Hepatocyte (in vitro differentiated cells): ENCODE data around the gene KIF6. TPM values are rescaled to one million over a fixed set of nuclear protein-coding genes. Genes with fewer than 3 reads are reported as not detected.

Source experiments
- DNase-seq: peaks from one replicate; pipeline ENCODE4 v3.0.0-alpha.2; 2016; ENCODE audit warnings: low spot score
- H2AFZ ChIP-seq: fragments of 200-600 bp; sonication (generic); 2 replicates; pipeline ENCODE4 v1.6.0; 2016; ENCODE audit warnings: antibody characterized with exemption, mild to moderate bottlenecking
- H3K27ac ChIP-seq: fragments of 200-600 bp; sonication (generic); 2 replicates; pipeline ENCODE4 v1.5.1; 2016; ENCODE audit warnings: mild to moderate bottlenecking
- H3K27me3 ChIP-seq: fragments of 200-600 bp; sonication (generic); 2 replicates; pipeline ENCODE4 v1.6.1; 2016
- H3K36me3 ChIP-seq: fragments of 200-600 bp; sonication (generic); replicated peaks from 2 replicates; pipeline ENCODE4 v1.5.1; 2016; ENCODE audit warnings: low read depth; ENCODE audit not compliant: insufficient read depth
- H3K4me1 ChIP-seq: fragments of 200-600 bp; sonication (generic); 2 replicates; pipeline ENCODE4 v1.5.1; 2016; ENCODE audit warnings: mild to moderate bottlenecking, moderate library complexity; ENCODE audit not compliant: insufficient read depth
- H3K4me2 ChIP-seq: fragments of 200-600 bp; sonication (generic); 2 replicates; pipeline ENCODE4 v1.6.0; 2016
- H3K4me3 ChIP-seq: fragments of 200-600 bp; sonication (generic); 2 replicates; pipeline ENCODE4 v1.5.1; 2016; ENCODE audit warnings: mild to moderate bottlenecking
- H3K79me2 ChIP-seq: fragments of 200-600 bp; sonication (generic); 2 replicates; pipeline ENCODE4 v1.6.0; 2017; ENCODE audit warnings: mild to moderate bottlenecking
- H3K9me2 ChIP-seq: fragments of 200-600 bp; sonication (generic); replicated peaks from 2 replicates; pipeline ENCODE4 v1.6.0; 2017; ENCODE audit warnings: mild to moderate bottlenecking; ENCODE audit not compliant: insufficient read depth
- H3K9me3 ChIP-seq: fragments of 200-600 bp; sonication (generic); 2 replicates; pipeline ENCODE4 v1.5.1; 2016; ENCODE audit warnings: low read depth, mild to moderate bottlenecking
- H4K20me1 ChIP-seq: fragments of 200-600 bp; sonication (generic); 2 replicates; pipeline ENCODE4 v1.6.0; 2016; ENCODE audit warnings: mild to moderate bottlenecking; ENCODE audit not compliant: insufficient read depth, poor library complexity, severe bottlenecking
- CTCF ChIP-seq: fragments of 200-600 bp; sonication (generic); IDR thresholded peaks from 2 replicates; pipeline ENCODE4 v1.5.1; 2016; ENCODE audit warnings: antibody characterized with exemption, mild to moderate bottlenecking; ENCODE audit not compliant: poor library complexity
- EZH2 ChIP-seq: fragments of 200-600 bp; sonication (generic); IDR thresholded peaks from 2 replicates; pipeline ENCODE4 v1.6.1; 2016; ENCODE audit warnings: antibody characterized with exemption, mild to moderate bottlenecking, borderline replicate concordance
- EZH2phosphoT487 ChIP-seq: fragments of 200-600 bp; sonication (generic); IDR thresholded peaks from one replicate; pipeline ENCODE4 v1.6.1; 2018; ENCODE audit warnings: antibody characterized with exemption, mild to moderate bottlenecking, low read depth, moderate library complexity; ENCODE audit not compliant: unreplicated experiment, severe bottlenecking
- WGBS: methylation state at CpG from one replicate; pipeline ENCODE4 v1.1.6; 2016; ENCODE audit warnings: low lambda C conversion rate; ENCODE audit errors: missing lambda C conversion rate; 5-methylcytosine and 5-hydroxymethylcytosine counted together
- polyA plus RNA-seq: library from polyadenylated mRNA; unstranded; fragments of >200 nt; fragmentation: Nextera tagmentation; extraction: Ambion mirVana; gene quantifications from 2 replicates; pipeline ENCODE4 v1.2.1, GENCODE V29; 2016
- total RNA-seq: library from RNA; depleted of rRNA; stranded (reverse); fragments of >200 nt; gene quantifications from 2 replicates; pipeline ENCODE4 v1.2.3, GENCODE V29; 2014

KIF6 gene
- total and polyA plus RNA-seq, 2 experiments from 2014 or later = 0.87 to 2.3 TPM

DNA sequence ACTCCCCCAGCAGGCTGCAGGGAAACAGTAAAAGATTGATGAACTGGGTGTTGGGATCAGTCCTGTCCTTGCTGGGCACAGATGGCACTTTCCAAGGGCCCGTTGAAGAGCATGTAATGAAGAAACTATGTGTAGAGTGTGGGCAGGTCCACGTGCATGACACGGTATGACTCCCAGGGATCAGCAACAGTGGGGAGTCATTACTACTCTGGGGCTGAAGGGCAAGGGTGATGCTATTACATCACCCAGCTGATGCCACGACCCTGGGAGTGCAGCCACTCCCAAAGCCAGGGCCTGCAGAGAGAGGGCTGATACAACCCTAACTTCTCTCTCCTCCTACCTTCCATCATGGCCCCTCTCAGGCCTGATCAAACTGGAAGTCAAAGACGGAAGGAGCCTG is 431.1 kb downstream of the KIF6 start:
- H3K36me3 ChIP-seq = no peaks in the 10 kb centered on the region
- H3K9me3 ChIP-seq = no peaks in the 10 kb centered on the region
- no peaks in the 10 kb centered on the region for H3K9me2 ChIP-seq
- H3K27me3 ChIP-seq = peaks cover 2% of the 10 kb centered on the region
- no peaks in the 10 kb centered on the region for H4K20me1 ChIP-seq
- H3K4me3 ChIP-seq = no peak overlapping the region
- H3K79me2 ChIP-seq = no peaks in the 10 kb centered on the region
- H3K4me2 ChIP-seq = no peak overlapping the region
- H3K27ac ChIP-seq = no peak overlapping the region
- H3K4me1 ChIP-seq = no peaks in the 10 kb centered on the region
- no peak for TF ChIP-seq EZH2
- TF ChIP-seq EZH2phosphoT487 = no peak
- TF ChIP-seq CTCF = no peak
- H2AFZ ChIP-seq = no peak overlapping the region
- no peak for DNase-seq
- WGBS = 80% methylated on average over 5 of the region's 5 CpGs

DNA sequence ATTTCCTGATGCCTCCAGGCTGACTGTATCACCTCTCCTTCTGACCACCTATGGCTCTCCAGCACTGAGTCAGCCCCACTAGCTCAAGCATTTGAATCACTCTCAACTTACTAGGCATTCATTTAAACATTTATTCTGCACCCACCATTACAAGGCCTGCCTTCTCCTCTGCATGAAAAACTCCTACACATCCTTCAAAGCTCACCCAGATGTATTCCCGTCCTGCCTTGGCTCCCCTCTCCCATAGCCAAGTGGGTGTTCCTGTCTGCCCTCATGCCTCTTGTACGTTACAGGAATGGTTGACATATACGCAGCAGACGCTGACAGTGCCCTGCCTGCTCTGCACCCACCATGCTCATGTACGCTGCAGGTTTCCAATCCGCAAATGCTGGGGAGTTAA is 432.6 kb downstream of the KIF6 start:
- 92% methylated on average over 6 of the region's 6 CpGs for WGBS
- H3K4me1 ChIP-seq = no peaks in the 10 kb centered on the region

DNA sequence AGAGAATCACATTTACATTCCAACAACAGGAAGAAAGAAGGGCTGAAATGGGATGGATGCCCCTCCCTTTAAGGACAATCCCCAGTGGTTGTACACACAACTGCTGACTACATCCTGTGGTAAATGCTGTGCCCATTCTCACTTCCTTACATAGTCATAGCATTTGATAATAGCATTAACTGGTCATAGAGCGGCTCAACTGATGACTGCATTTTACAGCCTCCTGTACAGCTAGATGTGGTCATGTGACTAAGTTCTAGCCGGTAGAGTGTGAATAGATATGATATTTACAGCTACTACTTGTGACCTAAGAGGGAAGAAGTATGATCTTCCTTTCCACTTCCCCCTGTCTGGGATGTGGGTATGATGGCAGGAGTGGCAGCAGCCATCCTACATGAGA is 435.7 kb downstream of the KIF6 start:
- H4K20me1 ChIP-seq = no peaks in the 10 kb centered on the region
- 91% methylated on average over 2 of the region's 2 CpGs for WGBS

More for the DNA sequence above, 432.6 kb downstream of the KIF6 start:
- Histone ChIP-seq H3K36me3 (no peaks in the 10 kb centered on the region), H4K20me1 (no peaks in the 10 kb centered on the region), H3K4me3 (no peak overlapping the region), H3K9me3 (no peaks in the 10 kb centered on the region), H3K4me2 (no peak overlapping the region), H3K79me2 (no peaks in the 10 kb centered on the region), H3K27me3 (peaks cover 2% of the 10 kb centered on the region), H3K9me2 (no peaks in the 10 kb centered on the region), H2AFZ (no peak overlapping the region), H3K27ac (no peak overlapping the region)
- TF ChIP-seq CTCF (no peak), EZH2 (no peak), EZH2phosphoT487 (no peak)
- DNase-seq = no peak

More for the DNA sequence above, 435.7 kb downstream of the KIF6 start:
- no peak overlapping the region for H2AFZ ChIP-seq
- H3K79me2 ChIP-seq = no peaks in the 10 kb centered on the region
- H3K4me2 ChIP-seq = no peak overlapping the region
- no peaks in the 10 kb centered on the region for H3K9me3 ChIP-seq
- no peak for DNase-seq
- peaks cover 2% of the 10 kb centered on the region for H3K27me3 ChIP-seq
- TF ChIP-seq CTCF (no peak), EZH2phosphoT487 (no peak), EZH2 (no peak)
- H3K4me1 ChIP-seq = no peaks in the 10 kb centered on the region
- no peaks in the 10 kb centered on the region for H3K36me3 ChIP-seq
- no peak overlapping the region for H3K27ac ChIP-seq
- no peaks in the 10 kb centered on the region for H3K9me2 ChIP-seq
- no peak overlapping the region for H3K4me3 ChIP-seq
